Fibroblast of skin of abdomen (primary cell): ENCODE results near the gene MOGAT1.
"Not testable (repeated sequence)": the region's sequence is repeated elsewhere in the genome, so short reads cannot be mapped to it uniquely, and the experiment has no call there.

Experiments used
- DNase-seq: peaks from one replicate; pipeline ENCODE4 v3.0.0-alpha.2; 2013

Gene MOGAT1

GRCh38 chr2:222710736-222711135 is 39.3 kb downstream of the MOGAT1 start:
- DNase-seq: peak; percentile 9

GRCh38 chr2:222711315-222711940 is 40.0 kb downstream of the MOGAT1 start:
- DNase-seq: no peak

- no peak for DNase-seq
Observed at GRCh38 chr2:222713002-222713401, 41.5 kb downstream of the MOGAT1 start.

GRCh38 chr2:222714361-222715241 is 43.1 kb downstream of the MOGAT1 start:
- no peak for DNase-seq

GRCh38 chr2:222715742-222716141 is 44.3 kb downstream of the MOGAT1 start:
- DNase-seq: no peak

GRCh38 chr2:222719787-222720186 is 48.3 kb downstream of the MOGAT1 start:
- DNase-seq: not testable (repeated sequence)

GRCh38 chr2:222721597-222721996 is 50.1 kb downstream of the MOGAT1 start:
- not testable (repeated sequence) for DNase-seq

GRCh38 chr2:222722327-222722946 is 51.0 kb downstream of the MOGAT1 start:
- DNase-seq: peak; percentile 88

- DNase-seq: no peak
Observed at GRCh38 chr2:222724208-222724607, 52.8 kb downstream of the MOGAT1 start.

- DNase-seq: no peak
Observed at GRCh38 chr2:222728621-222729020, 57.2 kb downstream of the MOGAT1 start.

- DNase-seq: no peak
Observed at GRCh38 chr2:222730366-222730999, 59.0 kb downstream of the MOGAT1 start.

GRCh38 chr2:222731201-222731621 is 59.8 kb downstream of the MOGAT1 start:
- DNase-seq: no peak

- DNase-seq: no peak
Observed at GRCh38 chr2:222732489-222733178, 61.2 kb downstream of the MOGAT1 start.

- no peak for DNase-seq
Observed at GRCh38 chr2:222733470-222733845, 62.0 kb downstream of the MOGAT1 start.

- no peak for DNase-seq
Observed at GRCh38 chr2:222733846-222734702, 62.6 kb downstream of the MOGAT1 start.

- no peak for DNase-seq
Observed at GRCh38 chr2:222734703-222735014, 63.2 kb downstream of the MOGAT1 start.

- DNase-seq: peak; percentile 49
Observed at GRCh38 chr2:222736301-222736700, 64.8 kb downstream of the MOGAT1 start.

- no peak for DNase-seq
Observed at GRCh38 chr2:222736924-222737323, 65.5 kb downstream of the MOGAT1 start.

- DNase-seq: no peak
Observed at GRCh38 chr2:222738312-222738711, 66.9 kb downstream of the MOGAT1 start.

GRCh38 chr2:222738809-222739208 is 67.4 kb downstream of the MOGAT1 start:
- DNase-seq: no peak

- DNase-seq: no peak
Observed at GRCh38 chr2:222739939-222740338, 68.5 kb downstream of the MOGAT1 start.
